Testis (tissue), 3 donors: ENCODE data around the gene NDRG3. TPM values are rescaled to one million over a fixed set of nuclear protein-coding genes. Genes with fewer than 3 reads are reported as not detected.
"Not testable (repeated sequence)": the region's sequence is repeated elsewhere in the genome, so short reads cannot be mapped to it uniquely, and the experiment has no call there.

Experiments used
- DNase-seq: peaks from one replicate; pipeline ENCODE4 v3.0.0-alpha.2; 2019
- H3K27ac ChIP-seq, 2 donors: fragments of 200-600 bp; sonication (generic); one replicate each; pipeline ENCODE4 v1.5.1; 2019
- H3K27me3 ChIP-seq: fragments of 200-600 bp; sonication (generic); one replicate; pipeline ENCODE4 v1.5.1; 2019
- H3K36me3 ChIP-seq: fragments of 200-600 bp; sonication (generic); one replicate; pipeline ENCODE4 v1.5.1; 2017; ENCODE audit warnings: low read depth; ENCODE audit errors: missing control alignments
- H3K4me1 ChIP-seq: fragments of 200-600 bp; sonication (generic); one replicate; pipeline ENCODE4 v1.5.1; 2019
- H3K4me3 ChIP-seq, 2 donors: fragments of 200-600 bp; sonication (generic); one replicate each; pipeline ENCODE4 v1.5.1; 2017 to 2019
- H3K9me3 ChIP-seq: fragments of 200-600 bp; sonication (generic); one replicate; pipeline ENCODE4 v1.5.1; 2017
- CTCF ChIP-seq, 3 experiments: fragments of 450-650 bp in 2 of 3; fragments of 200-600 bp in 1 of 3; sonication (generic) in 1 of 3; IDR thresholded peaks; one replicate each; pipeline ENCODE4 v1.5.1; 2016 to 2019; ENCODE audit warnings: antibody characterized with exemption in 3 of 3, mild to moderate bottlenecking in 2 of 3, moderate library complexity in 1 of 3
- POLR2A ChIP-seq: fragments of 450-650 bp; IDR thresholded peaks from one replicate; pipeline ENCODE4 v1.6.1; 2017; ENCODE audit warnings: antibody characterized with exemption, mild to moderate bottlenecking, moderate library complexity
- WGBS, 2 donors: methylation state at CpG; one replicate each; pipeline ENCODE4 v1.1.5; 2018; 5-methylcytosine and 5-hydroxymethylcytosine counted together
- intact Hi-C: fragments of 100-400 bp; cut with DNase I; formaldehyde crosslinking; loops from one replicate; pipeline ENCODE4 v1.15.1; 2023; ENCODE audit warnings: low total_unique reads
- polyA plus RNA-seq: library from polyadenylated mRNA; stranded (reverse); fragments of 350-450 nt; fragmentation: Illumina TruSeq; extraction: RNeasy Lipid Tissue Mini Kit (QIAGEN cat#74804); gene quantifications from one replicate; pipeline ENCODE4 v1.2.3, GENCODE V29; 2014; ENCODE audit warnings: low read depth, low replicate concordance; ENCODE audit not compliant: insufficient read depth
- total RNA-seq, 2 donors: library from RNA; depleted of rRNA; stranded (reverse); fragments of >200 nt; gene quantifications; one replicate each; pipeline ENCODE4 v1.2.3, GENCODE V29; 2016

NDRG3 gene
- total and polyA plus RNA-seq, 3 donors from 2014 or later = 65.3 to 202 (median 70.7) TPM

- Histone ChIP-seq H3K27me3 (no peaks in the 10 kb centered on the region), H3K36me3 (no peaks in the 10 kb centered on the region), H3K4me3 (no peak overlapping the region), H3K4me1 (no peaks in the 10 kb centered on the region), H3K27ac (no peak overlapping the region), H3K9me3 (no peaks in the 10 kb centered on the region)
- intact Hi-C loops = no loop called here
- DNase-seq = no peak
- 81 to 95% methylated on average over 7 of the region's 7 CpGs for WGBS, 2 donors
- TF ChIP-seq CTCF (IDR thresholded peaks at IDR 0.05) = no peak
- TF ChIP-seq POLR2A = no peak
These were observed 100.5 kb downstream of the NDRG3 start for GRCh38 chr20:36645353-36645752.

- DNase-seq = no peak
- Histone ChIP-seq H3K4me1 (no peaks in the 10 kb centered on the region), H3K27me3 (no peaks in the 10 kb centered on the region), H3K36me3 (no peaks in the 10 kb centered on the region), H3K4me3 (no peak overlapping the region), H3K27ac (no peak overlapping the region), H3K9me3 (no peaks in the 10 kb centered on the region)
- 78 to 86% methylated on average over 7 of the region's 7 CpGs for WGBS, 2 donors
- TF ChIP-seq POLR2A (no peak), CTCF (IDR thresholded peaks at IDR 0.05) (no peak)
- intact Hi-C loops = no loop called here
These were observed 101.2 kb downstream of the NDRG3 start for GRCh38 chr20:36644706-36645095.

- no peak for DNase-seq
- Histone ChIP-seq H3K9me3 (no peaks in the 10 kb centered on the region), H3K27me3 (no peaks in the 10 kb centered on the region), H3K36me3 (no peaks in the 10 kb centered on the region), H3K4me3 (no peak overlapping the region), H3K27ac (no peak overlapping the region), H3K4me1 (no peaks in the 10 kb centered on the region)
- WGBS, 2 donors = 67 to 88% methylated on average over 3 to 5 of the region's 5 CpGs
- intact Hi-C loops = no loop called here
- TF ChIP-seq POLR2A = no peak
- TF ChIP-seq CTCF (IDR thresholded peaks at IDR 0.05) = no peak
These were observed 101.7 kb downstream of the NDRG3 start for GRCh38 chr20:36644032-36644705.

- Histone ChIP-seq H3K9me3 (no peaks in the 10 kb centered on the region), H3K4me3 (no peak overlapping the region), H3K36me3 (no peaks in the 10 kb centered on the region), H3K27me3 (no peaks in the 10 kb centered on the region), H3K27ac (no peak overlapping the region), H3K4me1 (no peaks in the 10 kb centered on the region)
- intact Hi-C loops = no loop called here
- WGBS, 2 donors = 82 to 93% methylated on average over 6 of the region's 6 CpGs
- DNase-seq = no peak
- no peak for TF ChIP-seq POLR2A
- TF ChIP-seq CTCF (IDR thresholded peaks at IDR 0.05) = no peak
These were observed 103.8 kb downstream of the NDRG3 start for GRCh38 chr20:36642136-36642535.

GRCh38 chr20:36641506-36641843 is 104.4 kb downstream of the NDRG3 start:
- Histone ChIP-seq H3K4me3 (no peak overlapping the region), H3K9me3 (no peaks in the 10 kb centered on the region), H3K27ac (no peak overlapping the region), H3K27me3 (no peaks in the 10 kb centered on the region), H3K36me3 (no peaks in the 10 kb centered on the region), H3K4me1 (no peaks in the 10 kb centered on the region)
- 71 to 91% methylated on average over 3 of the region's 3 CpGs for WGBS, 2 donors
- TF ChIP-seq POLR2A (no peak), CTCF (IDR thresholded peaks at IDR 0.05) (no peak)
- intact Hi-C loops = no loop called here
- DNase-seq = no peak

- H3K36me3 ChIP-seq, intact Hi-C loops, H3K27ac ChIP-seq, H3K4me1 ChIP-seq, H3K9me3 ChIP-seq, H3K27me3 ChIP-seq, DNase-seq, H3K4me3 ChIP-seq: not testable (repeated sequence)
- WGBS, 2 donors = 93 to 100% methylated on average over 12 of the region's 12 CpGs
These were observed 107.0 kb downstream of the NDRG3 start for GRCh38 chr20:36638876-36639400.
